HepG2 (cell line): ENCODE data around the gene RASD1. TPM values are rescaled to one million over a fixed set of nuclear protein-coding genes. Genes with fewer than 3 reads are reported as not detected.

Source experiments
- ATF4 ChIP-seq, 2 experiments: fragments of 450-650 bp in 1 of 2; sonication (generic) in 1 of 2; formaldehyde crosslinking; IDR thresholded peaks; 2 replicates each; pipeline versions ENCODE4 v1.5.0 to v1.8.0; 2020 to 2022; ENCODE audit warnings: mild to moderate bottlenecking in 1 of 2, missing genetic modification reagents in 1 of 2
- CCDC6 ChIP-seq: sonication (generic); formaldehyde crosslinking; IDR thresholded peaks from 2 replicates; pipeline ENCODE4 v1.8.1; 2022; ENCODE audit warnings: mild to moderate bottlenecking, missing genetic modification reagents, moderate library complexity
- CREBL2 ChIP-seq: sonication (generic); formaldehyde crosslinking; IDR thresholded peaks from 2 replicates; pipeline ENCODE4 v1.8.1; 2023; ENCODE audit warnings: missing genetic modification reagents, mild to moderate bottlenecking, borderline replicate concordance
- DR1 ChIP-seq: sonication (generic); formaldehyde crosslinking; IDR thresholded peaks from 2 replicates; pipeline ENCODE4 v1.8.0; 2021; ENCODE audit warnings: mild to moderate bottlenecking, missing genetic modification reagents, inconsistent platforms
- ELF3 ChIP-seq: IDR thresholded peaks from 2 replicates; pipeline ENCODE4 v1.6.1; 2016; ENCODE audit warnings: missing genetic modification reagents, missing compliant biosample characterization
- ESRRA ChIP-seq: sonication (generic); formaldehyde crosslinking; IDR thresholded peaks from 2 replicates; pipeline ENCODE4 v1.5.1; 2020; ENCODE audit warnings: mild to moderate bottlenecking, low read depth, missing genetic modification reagents
- FOXA1 ChIP-seq, 2 experiments: fragments of 450-650 bp in 1 of 2; sonication (generic) in 1 of 2; formaldehyde crosslinking in 1 of 2; IDR thresholded peaks; 2 replicates each; pipeline versions ENCODE4 v1.4.0 to v1.6.1; 2016 to 2020; ENCODE audit warnings: missing genetic modification reagents in 1 of 2
- GATA4 ChIP-seq: sonication (generic); IDR thresholded peaks from 2 replicates; pipeline ENCODE4 v1.6.1; 2016; ENCODE audit warnings: antibody characterized with exemption, low read depth, borderline replicate concordance
- GMEB1 ChIP-seq: sonication (generic); formaldehyde crosslinking; IDR thresholded peaks from 2 replicates; pipeline ENCODE4 v1.5.1; 2020; ENCODE audit warnings: missing genetic modification reagents, mild to moderate bottlenecking, borderline replicate concordance
- POGZ ChIP-seq: sonication (generic); formaldehyde crosslinking; IDR thresholded peaks from 2 replicates; pipeline ENCODE4 v1.4.0; 2020; ENCODE audit warnings: mild to moderate bottlenecking, missing genetic modification reagents
- POLR2A ChIP-seq, 2 experiments: IDR thresholded peaks; 2 replicates each; pipeline ENCODE4 v1.6.1; 2011; ENCODE audit warnings: low read depth in 2 of 2, low read length in 2 of 2, mild to moderate bottlenecking in 1 of 2, moderate library complexity in 1 of 2; ENCODE audit not compliant: insufficient read depth in 1 of 2
- REST ChIP-seq, 2 experiments: IDR thresholded peaks; 2 replicates each; pipeline ENCODE4 v1.6.1; 2011 to 2012; ENCODE audit warnings: low read length in 2 of 2, borderline replicate concordance in 1 of 2, low read depth in 1 of 2, mild to moderate bottlenecking in 1 of 2, moderate library complexity in 1 of 2
- SMAD1 ChIP-seq: sonication (generic); formaldehyde crosslinking; IDR thresholded peaks from 2 replicates; pipeline ENCODE4 v1.4.0; 2020; ENCODE audit warnings: missing genetic modification reagents, low read depth, mild to moderate bottlenecking, borderline replicate concordance
- U2AF1 ChIP-seq: fragments of 200-400 bp; formaldehyde crosslinking; optimal IDR thresholded peaks from 2 replicates; pipeline ENCODE3; 2017; ENCODE audit warnings: mild to moderate bottlenecking, low read depth, low read length
- ZNF253 ChIP-seq: sonication (generic); formaldehyde crosslinking; IDR thresholded peaks from 2 replicates; pipeline ENCODE4 v1.8.0; 2022; ENCODE audit warnings: mild to moderate bottlenecking, missing genetic modification reagents, borderline replicate concordance
- ZNF414 ChIP-seq: sonication (generic); formaldehyde crosslinking; IDR thresholded peaks from 2 replicates; pipeline ENCODE4 v1.5.0; 2020; ENCODE audit warnings: missing genetic modification reagents
- ZNF451 ChIP-seq: sonication (generic); formaldehyde crosslinking; IDR thresholded peaks from 2 replicates; pipeline ENCODE4 v1.5.0; 2020; ENCODE audit warnings: mild to moderate bottlenecking, missing genetic modification reagents
- polyA plus RNA-seq, 8 experiments: library from polyadenylated mRNA; depleted of rRNA in 3 of 8; stranded (reverse) in 7 of 8; unstranded in 1 of 8; fragments of >200 nt; fragmentation: Illumina TruSeq in 4 of 8; extraction: Trizol in 4 of 8; gene quantifications; 2 replicates each; pipeline versions ENCODE4 v1.2.1 to v1.2.3, GENCODE V29; 2011 to 2016; ENCODE audit warnings: low read depth in 4 of 8, missing spikeins in 1 of 8, mixed read lengths in 1 of 8; ENCODE audit not compliant: insufficient read depth in 1 of 8
- total RNA-seq, 5 experiments: library from RNA; depleted of rRNA; stranded (reverse); fragments of >200 nt; fragmentation: Illumina TruSeq; extraction: Trizol; gene quantifications; 2 replicates each; pipeline ENCODE4 v1.2.3, GENCODE V29; 2016; ENCODE audit warnings: low read depth in 1 of 5
- TF ChIP-seq, protein P1 (sequence below): sonication (generic); formaldehyde crosslinking; IDR thresholded peaks from 2 replicates; pipeline ENCODE4 v1.4.0; 2020; ENCODE audit warnings: mild to moderate bottlenecking, missing genetic modification reagents, borderline replicate concordance

Gene RASD1
- total and polyA plus RNA-seq, 2 of the 13 experiments (the other 11 are each of a cell fraction or from before 2014, with no cell fraction given) = 1.6 to 4.2 TPM

DNA sequence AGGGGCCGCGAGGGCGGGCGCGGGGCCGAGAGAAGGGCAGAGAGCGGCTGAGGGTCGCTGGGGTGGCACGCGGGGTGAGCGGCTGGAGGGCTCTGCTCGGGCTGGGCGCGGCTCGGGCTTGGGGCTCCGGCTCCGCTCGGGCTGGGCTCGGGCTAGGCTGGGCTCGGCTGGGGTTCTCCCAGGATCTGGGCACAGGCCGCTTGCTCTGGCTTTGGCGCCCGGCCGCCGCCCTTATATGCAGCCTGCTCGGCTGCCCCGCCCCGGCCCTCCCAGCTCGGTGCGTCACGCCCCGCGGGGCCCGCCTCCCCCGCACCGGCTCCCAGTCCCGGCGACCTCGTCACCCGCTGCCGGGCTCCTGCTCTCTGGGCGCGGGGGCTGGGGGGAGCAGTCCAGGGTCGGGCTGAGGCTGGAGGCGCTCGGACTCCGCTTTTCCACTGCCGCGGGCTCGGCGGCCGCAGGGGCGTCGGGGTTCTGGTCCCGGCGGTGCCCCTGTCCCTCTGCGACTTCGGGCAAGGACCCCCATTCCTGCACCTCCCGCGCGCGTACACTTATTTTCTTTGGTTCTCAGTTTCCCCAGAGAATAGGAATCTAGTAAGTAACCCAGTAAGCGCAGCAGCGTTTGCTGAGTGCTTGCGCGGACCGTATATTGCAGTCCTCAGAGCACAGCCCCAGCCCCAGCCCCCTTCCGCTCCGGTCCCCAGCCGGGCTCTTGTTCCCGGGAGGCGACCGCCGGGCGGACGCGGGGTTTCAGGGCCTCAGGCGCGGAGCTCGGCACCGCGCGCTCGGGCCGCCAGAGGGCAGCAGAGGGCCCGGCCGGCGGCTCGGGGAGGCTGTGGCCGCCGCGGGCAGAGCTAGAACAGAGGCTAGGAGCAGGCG is at the start of gene RASD1 (continued):
- TF ChIP-seq ZNF414 (CRISPR knock-in tag) (0 out of 2 replicates have a peak, but pooled peaks have one; percentile 48), REST (IDR thresholded peaks at IDR 0.05; ENCODE audit: borderline replicate concordance in 1 of 2, low read depth in 1 of 2, low read length in 2 of 2) (peak in 1 of 2 experiments; percentile 30; a peak in 1 of 4 replicates), POGZ (CRISPR knock-in tag) (no peak), POLR2A (IDR thresholded peaks at IDR 0.05; ENCODE audit: insufficient read depth in 1 of 2, low read depth in 2 of 2, low read length in 2 of 2) (peak; percentile 89 to 97), U2AF1 (no peak), ESRRA (CRISPR knock-in tag) (peak; percentile 58), DR1 (CRISPR knock-in tag) (peak; percentile 97), FOXA1 (IDR thresholded peaks at IDR 0.05) (no peak), FOXA1 (CRISPR knock-in tag; IDR thresholded peaks at IDR 0.05) (no peak), SMAD1 (peak; percentile 49; the same call in 1 of the 2 replicates), CREBL2 (CRISPR knock-in tag) (0 out of 2 replicates have a peak, but pooled peaks have one; percentile 59), ZNF451 (CRISPR knock-in tag) (no peak; the same call in 1 of the 2 replicates), CCDC6 (CRISPR knock-in tag) (peak; percentile 25; the same call in 1 of the 2 replicates), GATA4 (peak; percentile 71; the same call in 1 of the 2 replicates), ELF3 (CRISPR knock-in tag) (0 out of 2 replicates have a peak, but pooled peaks have one; percentile 18), GMEB1 (CRISPR knock-in tag) (peak; percentile 21; the same call in 1 of the 2 replicates), ZNF253 (no peak), ATF4 (CRISPR knock-in tag; IDR thresholded peaks at IDR 0.05) (0 out of 4 replicates have a peak, but pooled peaks of 1 of the 2 experiments have one; percentile 35)
- TF ChIP-seq, protein P1, sequence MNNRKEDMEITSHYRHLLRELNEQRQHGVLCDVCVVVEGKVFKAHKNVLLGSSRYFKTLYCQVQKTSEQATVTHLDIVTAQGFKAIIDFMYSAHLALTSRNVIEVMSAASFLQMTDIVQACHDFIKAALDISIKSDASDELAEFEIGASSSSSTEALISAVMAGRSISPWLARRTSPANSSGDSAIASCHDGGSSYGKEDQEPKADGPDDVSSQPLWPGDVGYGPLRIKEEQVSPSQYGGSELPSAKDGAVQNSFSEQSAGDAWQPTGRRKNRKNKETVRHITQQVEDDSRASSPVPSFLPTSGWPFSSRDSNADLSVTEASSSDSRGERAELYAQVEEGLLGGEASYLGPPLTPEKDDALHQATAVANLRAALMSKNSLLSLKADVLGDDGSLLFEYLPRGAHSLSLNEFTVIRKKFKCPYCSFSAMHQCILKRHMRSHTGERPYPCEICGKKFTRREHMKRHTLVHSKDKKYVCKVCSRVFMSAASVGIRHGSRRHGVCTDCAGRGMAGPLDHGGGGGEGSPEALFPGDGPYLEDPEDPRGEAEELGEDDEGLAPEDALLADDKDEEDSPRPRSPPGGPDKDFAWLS (CRISPR knock-in tag) = no peak
